Activated CD8-positive, alpha-beta T cell treated with anti-CD3 and anti-CD28 coated beads, Interleukin-2, amount 10 ng/mL, durations not matched to agents 7 days and 5 days (primary cell): ENCODE measurements around the gene FOXO3. TPM values are rescaled to one million over a fixed set of nuclear protein-coding genes. Genes with fewer than 3 reads are reported as not detected.

Source experiments
- ATAC-seq: fragments of 150-1000 bp; cut with Tn5 transposase; one replicate; pipeline ENCODE4 v1.10.0; 2021; ENCODE audit warnings: moderate library complexity
- CTCF ChIA-PET: fragments of 350-600 bp; sonication (Branson Sonifier 250); formaldehyde crosslinking; loops from one replicate; lab custom pipeline; 2021; ENCODE audit warnings: antibody characterized with exemption; lab: Charles Lee
- POLR2A ChIA-PET: fragments of 350-600 bp; sonication (Branson Sonifier 250); formaldehyde crosslinking; loops from one replicate; lab custom pipeline; 2021; ENCODE audit warnings: antibody characterized with exemption; lab: Charles Lee
- DNase-seq: peaks from one replicate; pipeline ENCODE4 v3.0.0-alpha.2; 2020
- H3K27ac Mint-ChIP-seq: one replicate; pipeline ENCODE4 v1.8.0; 2021; ENCODE audit warnings: mild to moderate bottlenecking, mixed read lengths
- H3K27me3 Mint-ChIP-seq: one replicate; pipeline ENCODE4 v1.8.0; 2021; ENCODE audit warnings: low read depth, mixed read lengths
- H3K36me3 Mint-ChIP-seq: one replicate; pipeline ENCODE4 v1.8.0; 2021; ENCODE audit warnings: low read depth, mixed read lengths
- H3K4me1 Mint-ChIP-seq: one replicate; pipeline ENCODE4 v1.8.0; 2021; ENCODE audit warnings: low read depth, mixed read lengths
- H3K4me3 Mint-ChIP-seq: one replicate; pipeline ENCODE4 v1.8.0; 2021; ENCODE audit warnings: mild to moderate bottlenecking, mixed read lengths
- H3K9me3 Mint-ChIP-seq: one replicate; pipeline ENCODE4 v1.8.0; 2022; ENCODE audit warnings: mixed read lengths; ENCODE audit not compliant: insufficient read depth
- total RNA-seq, 2 experiments: library from RNA; stranded (reverse); gene quantifications; one replicate each; pipeline ENCODE4 v1.2.3, GENCODE V29; 2021

The FOXO3 gene
- total RNA-seq, 2 experiments from 2014 or later, result 12.2 to 12.3 TPM

- H3K27ac Mint-ChIP-seq, result peak overlapping the region; percentile 25
- no peak for ATAC-seq
- DNase-seq, result no peak
- H3K4me3 Mint-ChIP-seq, result peak overlapping the region; percentile 0
- no peaks in the 10 kb centered on the region for H3K9me3 Mint-ChIP-seq
- H3K27me3 Mint-ChIP-seq, result peaks cover 5% of the 10 kb centered on the region
- H3K4me1 Mint-ChIP-seq, result peaks cover 62% of the 10 kb centered on the region
- CTCF ChIA-PET, result interaction anchor here (1.2 kb wide), 1 partner anchor 326 kb away, joined by 3 read pairs; no protein-coding TSS in a partner anchor
- POLR2A ChIA-PET, result no interaction called here
- peaks cover 42% of the 10 kb centered on the region for H3K36me3 Mint-ChIP-seq
These were observed 3.5 kb downstream of the FOXO3 start for GRCh38 chr6:108564178-108564577.

GRCh38 chr6:108565091-108565766 lies 4.5 kb downstream of the FOXO3 start:
- ChIA-PET CTCF (interaction anchor here (0.6 to 2.1 kb wide), 7 partner anchors 11 to 328 kb away, joined by 3 to 7 read pairs (median 3); no protein-coding TSS in a partner anchor), POLR2A (interaction anchor here (0.7 kb wide), 1 partner anchor 1504 kb away, joined by 5 read pairs; no protein-coding TSS in a partner anchor)
- H3K4me3 Mint-ChIP-seq, result peak overlapping the region; percentile 48
- H3K27me3 Mint-ChIP-seq, result peaks cover 5% of the 10 kb centered on the region
- H3K9me3 Mint-ChIP-seq, result no peaks in the 10 kb centered on the region
- ATAC-seq (peak; percentile 63), DNase-seq (peak; percentile 35)
- peaks cover 45% of the 10 kb centered on the region for H3K36me3 Mint-ChIP-seq
- peak overlapping the region; percentile 64 for H3K27ac Mint-ChIP-seq
- peaks cover 62% of the 10 kb centered on the region for H3K4me1 Mint-ChIP-seq

GRCh38 chr6:108565893-108566292 lies 5.2 kb downstream of the FOXO3 start:
- ATAC-seq (no peak), DNase-seq (no peak)
- Mint-ChIP-seq H3K4me1 (peaks cover 62% of the 10 kb centered on the region), H3K36me3 (peaks cover 50% of the 10 kb centered on the region), H3K9me3 (no peaks in the 10 kb centered on the region), H3K27ac (peak overlapping the region; percentile 69), H3K27me3 (peaks cover 5% of the 10 kb centered on the region), H3K4me3 (peak overlapping the region; percentile 48)
- ChIA-PET POLR2A (no interaction called here), CTCF (interaction anchor here (0.6 to 2.1 kb wide), 9 partner anchors 10 to 328 kb away, joined by 3 to 7 read pairs (median 3); no protein-coding TSS in a partner anchor)

GRCh38 chr6:108566406-108566805 lies 5.7 kb downstream of the FOXO3 start:
- Mint-ChIP-seq H3K4me1 (peaks cover 62% of the 10 kb centered on the region), H3K4me3 (peak overlapping the region; percentile 48), H3K36me3 (peaks cover 55% of the 10 kb centered on the region), H3K9me3 (no peaks in the 10 kb centered on the region), H3K27ac (no peak overlapping the region), H3K27me3 (peaks cover 5% of the 10 kb centered on the region)
- DNase-seq, result no peak
- ATAC-seq, result no peak
- POLR2A ChIA-PET, result interaction anchor here (1.3 kb wide), 1 partner anchor 8 kb away, joined by 5 read pairs; no protein-coding TSS in a partner anchor
- CTCF ChIA-PET, result interaction anchor here (0.7 to 2.1 kb wide), 8 partner anchors 9 to 327 kb away, joined by 3 to 7 read pairs (median 4); no protein-coding TSS in a partner anchor

GRCh38 chr6:108568101-108568500 lies 7.4 kb downstream of the FOXO3 start:
- Mint-ChIP-seq H3K9me3 (no peaks in the 10 kb centered on the region), H3K27me3 (no peaks in the 10 kb centered on the region), H3K27ac (no peak overlapping the region), H3K4me1 (peaks cover 49% of the 10 kb centered on the region), H3K36me3 (peaks cover 49% of the 10 kb centered on the region), H3K4me3 (no peak overlapping the region)
- ATAC-seq, result no peak
- POLR2A ChIA-PET, result interaction anchor here (0.5 to 0.9 kb wide), 2 partner anchors 9 to 273 kb away, joined by 3 read pairs; no protein-coding TSS in a partner anchor
- CTCF ChIA-PET, result interaction anchor here (0.8 to 1.2 kb wide), 3 partner anchors 9 to 504 kb away, joined by 3 to 5 read pairs (median 3); no protein-coding TSS in a partner anchor
- no peak for DNase-seq

- ChIA-PET CTCF (interaction anchor here (0.8 to 1.2 kb wide), 3 partner anchors 8 to 504 kb away, joined by 3 to 5 read pairs (median 3); no protein-coding TSS in a partner anchor), POLR2A (interaction anchor here (0.5 to 0.9 kb wide), 2 partner anchors 9 to 273 kb away, joined by 3 read pairs; no protein-coding TSS in a partner anchor)
- ATAC-seq (no peak), DNase-seq (no peak)
- peaks cover 46% of the 10 kb centered on the region for H3K4me1 Mint-ChIP-seq
- H3K9me3 Mint-ChIP-seq, result no peaks in the 10 kb centered on the region
- H3K4me3 Mint-ChIP-seq, result no peak overlapping the region
- H3K27ac Mint-ChIP-seq, result no peak overlapping the region
- no peaks in the 10 kb centered on the region for H3K27me3 Mint-ChIP-seq
- H3K36me3 Mint-ChIP-seq, result peaks cover 46% of the 10 kb centered on the region
These were observed 8.0 kb downstream of the FOXO3 start for GRCh38 chr6:108568551-108569305.

GRCh38 chr6:108570517-108570916 lies 9.8 kb downstream of the FOXO3 start:
- H3K4me1 Mint-ChIP-seq, result peaks cover 34% of the 10 kb centered on the region
- ChIA-PET POLR2A (no interaction called here), CTCF (interaction anchor here (1.0 kb wide), 1 partner anchor 12 kb away, joined by 3 read pairs; no protein-coding TSS in a partner anchor)
- peaks cover 43% of the 10 kb centered on the region for H3K36me3 Mint-ChIP-seq
- H3K4me3 Mint-ChIP-seq, result no peak overlapping the region
- ATAC-seq (no peak), DNase-seq (no peak)
- no peaks in the 10 kb centered on the region for H3K9me3 Mint-ChIP-seq
- no peaks in the 10 kb centered on the region for H3K27me3 Mint-ChIP-seq
- no peak overlapping the region for H3K27ac Mint-ChIP-seq

- no peak for DNase-seq
- ChIA-PET CTCF (interaction anchor here (1.5 kb wide), 1 partner anchor 8 kb away, joined by 5 read pairs; no protein-coding TSS in a partner anchor), POLR2A (no interaction called here)
- ATAC-seq, result no peak
- Mint-ChIP-seq H3K36me3 (peaks cover 36% of the 10 kb centered on the region), H3K9me3 (no peaks in the 10 kb centered on the region), H3K27ac (no peak overlapping the region), H3K4me3 (no peak overlapping the region), H3K4me1 (peaks cover 21% of the 10 kb centered on the region), H3K27me3 (no peaks in the 10 kb centered on the region)
These were observed 13.9 kb downstream of the FOXO3 start for GRCh38 chr6:108574457-108575141.

GRCh38 chr6:108575905-108576494 lies 15.3 kb downstream of the FOXO3 start:
- Mint-ChIP-seq H3K4me3 (no peak overlapping the region), H3K27ac (no peak overlapping the region), H3K36me3 (peaks cover 29% of the 10 kb centered on the region), H3K27me3 (no peaks in the 10 kb centered on the region), H3K9me3 (no peaks in the 10 kb centered on the region), H3K4me1 (peaks cover 26% of the 10 kb centered on the region)
- CTCF ChIA-PET, result interaction anchor here (1.0 to 1.6 kb wide), 4 partner anchors 9 to 60 kb away, joined by 3 to 5 read pairs (median 4); no protein-coding TSS in a partner anchor
- POLR2A ChIA-PET, result no interaction called here
- DNase-seq (no peak), ATAC-seq (no peak)

GRCh38 chr6:108576709-108577108 lies 16.0 kb downstream of the FOXO3 start:
- ATAC-seq, result no peak
- Mint-ChIP-seq H3K36me3 (peaks cover 26% of the 10 kb centered on the region), H3K27me3 (no peaks in the 10 kb centered on the region), H3K4me3 (no peak overlapping the region), H3K27ac (no peak overlapping the region), H3K9me3 (no peaks in the 10 kb centered on the region), H3K4me1 (peaks cover 34% of the 10 kb centered on the region)
- DNase-seq, result no peak
- ChIA-PET CTCF (interaction anchor here (0.7 to 1.6 kb wide), 4 partner anchors 9 to 59 kb away, joined by 3 to 4 read pairs (median 3); no protein-coding TSS in a partner anchor), POLR2A (no interaction called here)
